WI38 (cell line): Measurements from ENCODE around the gene INKA2.

ENCODE experiments used
- H3K4me3 ChIP-seq: 2 replicates; pipeline ENCODE4 v1.5.1; 2011; ENCODE audit warnings: low read depth, mild to moderate bottlenecking, control low read depth, low read length
- TF ChIP-seq, protein P1 (sequence below): IDR thresholded peaks from 2 replicates; pipeline ENCODE4 v1.5.1; 2012; ENCODE audit warnings: low read depth, mild to moderate bottlenecking, control low read depth, low read length

Gene INKA2

GRCh38 chr1:111736548-111737215, 2.5 kb downstream of the INKA2 start:
- TF ChIP-seq, protein P1, sequence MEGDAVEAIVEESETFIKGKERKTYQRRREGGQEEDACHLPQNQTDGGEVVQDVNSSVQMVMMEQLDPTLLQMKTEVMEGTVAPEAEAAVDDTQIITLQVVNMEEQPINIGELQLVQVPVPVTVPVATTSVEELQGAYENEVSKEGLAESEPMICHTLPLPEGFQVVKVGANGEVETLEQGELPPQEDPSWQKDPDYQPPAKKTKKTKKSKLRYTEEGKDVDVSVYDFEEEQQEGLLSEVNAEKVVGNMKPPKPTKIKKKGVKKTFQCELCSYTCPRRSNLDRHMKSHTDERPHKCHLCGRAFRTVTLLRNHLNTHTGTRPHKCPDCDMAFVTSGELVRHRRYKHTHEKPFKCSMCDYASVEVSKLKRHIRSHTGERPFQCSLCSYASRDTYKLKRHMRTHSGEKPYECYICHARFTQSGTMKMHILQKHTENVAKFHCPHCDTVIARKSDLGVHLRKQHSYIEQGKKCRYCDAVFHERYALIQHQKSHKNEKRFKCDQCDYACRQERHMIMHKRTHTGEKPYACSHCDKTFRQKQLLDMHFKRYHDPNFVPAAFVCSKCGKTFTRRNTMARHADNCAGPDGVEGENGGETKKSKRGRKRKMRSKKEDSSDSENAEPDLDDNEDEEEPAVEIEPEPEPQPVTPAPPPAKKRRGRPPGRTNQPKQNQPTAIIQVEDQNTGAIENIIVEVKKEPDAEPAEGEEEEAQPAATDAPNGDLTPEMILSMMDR, result no peak
- H3K4me3 ChIP-seq, result no peak overlapping the region; the same call in 1 of the 2 replicates

DNA sequence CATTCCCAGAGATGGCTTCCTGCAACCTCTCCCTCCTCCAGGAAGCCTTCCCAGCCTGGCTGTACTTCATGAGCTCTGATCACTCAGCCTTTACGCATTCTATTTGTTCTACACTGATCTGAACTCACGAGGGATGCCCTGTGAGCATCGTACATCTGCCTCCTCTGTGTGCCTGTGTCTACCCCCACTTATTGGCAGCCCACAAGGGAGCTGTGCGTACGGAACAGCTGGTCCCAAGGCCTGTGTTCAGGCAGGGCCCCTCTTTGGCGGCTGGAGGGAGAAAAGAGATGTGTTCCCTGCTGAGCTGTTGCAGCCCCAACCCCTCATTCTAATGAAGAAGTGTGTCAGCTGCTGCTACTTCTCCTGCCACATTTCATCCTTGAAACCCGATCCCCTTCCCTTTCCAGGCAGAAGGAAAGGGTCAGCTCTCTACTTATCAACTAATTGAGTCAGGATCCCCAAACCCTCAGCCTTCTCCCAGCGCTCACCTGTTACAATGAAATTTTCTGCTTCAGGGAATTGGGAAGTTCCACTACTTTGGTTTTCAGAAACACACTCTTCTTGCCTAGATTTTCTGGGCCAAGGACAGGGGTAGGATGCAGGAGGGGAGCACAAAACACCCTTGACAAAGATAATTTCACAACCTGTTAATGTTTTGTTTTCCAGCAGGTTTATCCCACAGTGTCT, 3.2 kb downstream of the INKA2 start:
- no peak overlapping the region for H3K4me3 ChIP-seq

GRCh38 chr1:111735321-111735720, 3.9 kb downstream of the INKA2 start:
- no peak overlapping the region for H3K4me3 ChIP-seq
- TF ChIP-seq, protein P1, result no peak

More for the DNA sequence above, 3.2 kb downstream of the INKA2 start:
- TF ChIP-seq, protein P1, result no peak

DNA sequence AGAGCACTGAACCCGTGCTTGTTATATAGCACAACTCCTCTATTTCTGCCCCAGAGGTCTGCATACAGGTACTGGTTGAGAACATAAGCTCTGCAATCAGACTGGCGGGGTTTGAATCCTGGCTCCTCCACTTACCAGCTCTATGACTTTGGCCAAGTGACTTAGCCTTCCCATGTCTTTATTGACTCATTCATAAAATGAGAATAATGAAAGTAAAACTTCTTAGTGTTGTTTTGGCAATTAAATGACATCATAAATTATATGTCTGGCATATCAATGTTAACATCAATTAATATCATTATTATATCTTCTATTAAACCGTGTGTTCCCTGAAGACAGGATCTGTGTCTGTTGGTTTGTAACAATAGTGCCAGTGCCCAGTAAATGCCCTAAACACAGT, 4.3 kb downstream of the INKA2 start:
- H3K4me3 ChIP-seq, result no peak overlapping the region
- TF ChIP-seq, protein P1, result no peak

GRCh38 chr1:111734426-111734825, 4.8 kb downstream of the INKA2 start:
- no peak overlapping the region for H3K4me3 ChIP-seq
- TF ChIP-seq, protein P1, result no peak

- no peak overlapping the region for H3K4me3 ChIP-seq
- TF ChIP-seq, protein P1, result no peak
These were observed 5.2 kb downstream of the INKA2 start for GRCh38 chr1:111733992-111734341.
